SW480 (cell line): Measurements from ENCODE around the gene TRDN.
"Not testable (repeated sequence)": the region's sequence is repeated elsewhere in the genome, so short reads cannot be mapped to it uniquely, and the experiment has no call there.

Experiments used
- DNase-seq: peaks from one replicate; pipeline ENCODE4 v3.0.0-alpha.2; 2016; ENCODE audit warnings: low spot score

The TRDN gene

DNA sequence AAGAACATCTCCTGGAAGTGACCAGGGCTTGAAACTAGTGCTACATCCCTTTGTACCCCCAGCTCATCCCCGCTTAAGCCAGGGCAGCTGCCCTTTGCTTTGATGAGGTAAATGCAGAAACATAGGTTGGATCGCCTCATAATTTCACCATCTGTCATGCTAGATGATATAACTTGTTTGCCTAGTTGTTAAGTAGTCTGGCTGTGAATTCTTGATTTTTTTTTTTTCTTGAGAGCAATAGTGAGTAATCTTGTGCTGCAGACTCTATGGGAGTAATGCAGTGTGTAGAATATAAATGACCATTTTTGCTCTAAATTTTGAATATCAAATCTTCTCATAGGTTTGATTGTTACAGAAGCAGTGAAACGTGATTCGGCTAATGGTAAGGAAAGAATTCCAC, 4.1 kb downstream of the TRDN start:
- DNase-seq = no peak

DNA sequence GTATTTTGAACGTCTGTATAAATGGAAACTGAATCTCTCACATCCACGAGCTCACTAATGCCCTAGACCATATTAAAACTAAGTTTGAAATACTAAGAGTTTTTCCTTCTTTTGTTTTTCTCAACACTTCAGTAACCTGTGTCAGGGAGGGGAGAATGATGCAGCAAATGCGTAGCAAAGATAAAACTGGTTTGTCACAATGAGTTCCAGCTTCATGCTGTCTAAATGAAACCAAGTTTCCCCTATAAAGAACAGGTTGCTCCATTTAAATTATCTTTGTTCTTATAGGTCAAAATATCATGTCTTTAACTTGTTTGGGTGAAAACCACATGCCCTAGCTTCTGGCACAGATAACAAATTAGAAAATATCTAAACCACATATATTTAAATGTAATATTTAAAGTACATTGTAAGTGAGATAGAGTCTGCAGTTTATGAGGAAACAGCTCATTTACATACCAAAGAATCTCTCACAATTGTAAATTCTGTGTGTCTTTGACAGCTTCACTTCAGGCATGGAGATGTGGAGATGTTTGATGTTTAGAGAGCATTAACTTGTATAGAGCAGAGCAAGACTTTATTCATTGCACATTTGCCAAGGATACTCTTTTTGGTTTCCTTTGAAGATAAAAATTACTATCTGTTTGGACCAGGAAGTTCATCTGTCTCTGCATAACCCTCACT, 7.3 kb downstream of the TRDN start:
- DNase-seq = no peak

DNA sequence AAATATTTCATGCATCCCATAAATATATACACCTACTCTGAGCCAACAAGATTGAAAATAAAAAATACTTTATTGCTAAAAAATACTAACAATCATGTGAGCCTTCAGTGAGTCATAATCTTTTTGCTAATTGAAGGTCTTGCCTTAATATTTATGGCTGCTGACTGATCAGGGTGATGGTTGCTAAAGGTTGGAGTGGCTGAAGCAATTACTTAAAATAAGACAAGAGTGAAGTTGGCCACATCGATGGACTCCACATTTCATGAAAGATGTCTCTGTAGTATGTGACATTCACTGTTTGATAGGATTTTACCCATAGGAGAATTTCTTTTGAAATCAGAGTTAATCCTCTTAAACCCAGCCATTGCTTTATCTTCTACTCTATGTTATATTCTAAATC, 11.1 kb downstream of the TRDN start:
- no peak for DNase-seq

DNA sequence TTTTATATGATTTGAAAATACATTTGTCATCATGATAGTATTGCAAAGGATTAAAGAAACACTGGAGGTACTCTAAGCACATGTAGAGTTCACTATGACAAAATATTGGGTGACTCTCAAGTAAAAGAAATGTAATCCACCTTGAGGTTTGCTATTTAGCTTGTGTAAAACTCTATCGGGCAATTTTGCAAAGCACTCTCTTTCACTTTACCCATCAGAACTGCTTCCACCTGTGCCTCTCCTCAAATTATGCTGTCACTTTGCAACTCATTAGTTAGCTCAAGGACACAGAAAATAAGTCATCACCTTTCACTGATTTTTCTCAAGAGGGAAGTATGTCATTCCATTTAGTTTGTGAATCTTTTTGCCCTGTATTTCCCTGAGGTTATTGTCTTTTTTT, 14.0 kb downstream of the TRDN start:
- DNase-seq = no peak

DNA sequence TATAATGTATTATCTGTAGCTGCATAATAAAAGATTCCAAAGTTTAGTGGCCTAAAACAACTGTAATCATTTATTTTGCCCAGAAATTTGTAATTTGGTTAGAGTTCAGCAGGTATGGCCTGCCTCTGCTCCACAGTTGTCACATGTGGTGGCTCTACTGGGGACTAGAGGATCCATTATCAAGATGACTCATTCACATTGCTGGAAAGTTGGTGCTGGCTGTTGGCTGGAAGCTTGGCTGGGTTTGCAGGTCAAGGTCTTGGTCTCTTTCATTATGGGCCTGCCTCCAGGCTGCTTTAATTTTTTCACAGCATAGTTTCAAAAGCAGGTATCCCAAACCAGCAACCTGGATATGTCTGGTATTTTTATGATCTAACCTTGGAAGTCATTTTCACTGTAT, 17.6 kb downstream of the TRDN start:
- no peak for DNase-seq

DNA sequence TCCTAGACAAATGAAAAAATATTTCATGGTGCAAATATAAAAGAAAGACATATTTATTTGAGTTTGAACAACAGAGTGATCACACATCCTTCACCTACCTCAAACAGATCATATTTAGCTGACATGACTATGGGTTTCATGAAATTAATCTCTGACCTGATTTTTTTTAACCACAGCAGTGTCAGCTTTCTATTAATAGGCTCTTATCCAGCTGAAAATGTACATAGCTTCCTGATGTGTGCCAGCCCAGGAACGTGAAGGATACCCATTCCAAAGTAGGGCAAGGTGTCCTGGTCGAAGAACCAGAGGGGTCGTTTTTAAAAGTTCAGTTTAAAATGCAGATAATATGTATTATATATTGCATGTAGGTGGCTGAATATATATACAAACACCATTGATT, 19.8 kb downstream of the TRDN start:
- DNase-seq = no peak

DNA sequence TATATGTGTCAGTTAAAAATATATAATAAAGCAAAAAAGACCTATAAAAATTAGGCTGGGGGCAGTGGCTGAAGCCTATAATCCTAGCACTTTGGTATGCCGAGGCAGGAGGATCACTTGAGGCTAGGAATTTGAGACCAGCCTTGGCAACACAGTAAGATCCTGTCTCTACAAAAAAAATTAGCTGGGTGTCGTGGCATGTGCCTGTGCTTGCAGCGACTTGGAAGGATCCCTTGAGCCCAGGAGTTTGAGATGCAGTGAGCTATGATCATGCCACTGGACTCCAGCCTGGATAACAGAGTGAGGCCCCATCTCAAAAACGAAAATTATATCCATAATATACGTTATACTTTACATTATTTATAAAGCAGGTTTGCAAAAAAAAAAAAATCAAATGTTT, 20.7 kb downstream of the TRDN start:
- no peak for DNase-seq

DNA sequence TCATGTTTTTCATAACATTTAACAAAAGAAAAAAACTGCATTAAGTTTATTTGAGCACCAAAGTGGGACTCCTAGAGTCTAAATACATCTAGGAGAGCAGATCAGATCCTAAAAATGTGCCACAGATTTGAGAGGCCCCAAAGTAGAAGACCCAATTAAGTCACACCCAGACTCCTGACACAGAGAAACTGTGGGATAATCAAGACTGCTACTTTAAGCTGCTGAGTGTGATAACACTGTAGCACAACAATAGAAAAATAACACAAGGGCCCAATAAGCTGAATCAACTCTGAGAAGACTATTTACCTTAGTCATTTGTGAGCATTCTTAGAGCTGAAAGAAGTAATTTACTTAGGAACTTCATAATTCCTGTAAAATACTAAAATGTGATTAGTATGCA, 26.0 kb downstream of the TRDN start:
- no peak for DNase-seq

DNA sequence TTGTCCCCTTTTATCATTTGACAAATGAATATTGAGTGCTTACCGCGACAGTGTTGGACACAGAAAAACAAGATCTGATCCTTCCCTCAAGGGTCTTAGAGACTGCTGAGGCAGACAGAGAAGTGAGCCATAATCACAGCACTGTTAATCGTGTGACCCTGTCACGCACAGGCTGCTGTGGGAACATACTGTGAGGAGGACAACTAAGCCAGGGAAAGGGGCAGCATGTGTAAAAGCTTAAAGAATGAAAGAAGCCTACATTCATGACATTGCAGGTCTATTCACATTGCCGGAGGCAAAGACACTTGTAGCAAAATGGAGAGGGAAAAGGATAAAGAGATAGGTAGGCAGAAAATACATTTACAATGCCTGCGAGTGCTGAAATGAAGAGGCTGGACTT, 32.7 kb downstream of the TRDN start:
- no peak for DNase-seq

DNA sequence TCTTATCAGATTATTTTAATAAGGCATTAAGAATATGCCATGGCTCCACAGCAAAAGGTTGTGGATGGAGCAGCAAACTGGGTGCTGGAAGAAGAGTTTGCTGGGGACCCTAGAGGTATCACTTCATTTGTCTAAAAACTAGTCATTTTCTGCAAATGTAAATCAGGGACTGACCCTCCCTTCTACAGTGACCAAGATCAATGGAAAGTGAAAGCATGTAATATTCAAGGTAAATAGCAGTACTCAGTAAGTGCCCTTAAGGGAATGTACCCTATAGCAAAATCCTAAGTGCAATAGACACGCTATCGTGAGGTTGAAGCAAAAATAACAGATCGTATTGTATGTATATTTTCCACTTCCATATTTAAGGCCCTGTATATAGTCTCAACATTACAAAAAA, 38.7 kb downstream of the TRDN start:
- DNase-seq = no peak

DNA sequence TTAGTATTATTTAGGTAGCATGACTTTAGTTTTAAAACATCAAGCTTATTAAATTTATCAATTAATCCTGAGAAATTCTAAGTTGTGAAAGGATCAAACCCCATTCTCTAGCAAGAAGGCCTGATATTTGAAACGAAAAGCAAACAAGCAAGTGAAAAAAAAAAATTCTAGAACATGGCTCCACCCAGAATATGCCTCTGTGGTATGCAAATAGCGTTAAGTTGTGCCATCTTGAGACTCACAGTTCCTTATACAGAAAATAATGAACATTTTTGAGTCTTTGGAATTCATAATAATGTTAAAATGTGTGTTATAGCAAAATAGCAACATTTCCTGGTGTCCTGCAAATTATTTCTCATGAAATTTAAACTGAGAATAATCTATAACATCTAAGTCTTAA, 42.0 kb downstream of the TRDN start:
- DNase-seq = no peak

DNA sequence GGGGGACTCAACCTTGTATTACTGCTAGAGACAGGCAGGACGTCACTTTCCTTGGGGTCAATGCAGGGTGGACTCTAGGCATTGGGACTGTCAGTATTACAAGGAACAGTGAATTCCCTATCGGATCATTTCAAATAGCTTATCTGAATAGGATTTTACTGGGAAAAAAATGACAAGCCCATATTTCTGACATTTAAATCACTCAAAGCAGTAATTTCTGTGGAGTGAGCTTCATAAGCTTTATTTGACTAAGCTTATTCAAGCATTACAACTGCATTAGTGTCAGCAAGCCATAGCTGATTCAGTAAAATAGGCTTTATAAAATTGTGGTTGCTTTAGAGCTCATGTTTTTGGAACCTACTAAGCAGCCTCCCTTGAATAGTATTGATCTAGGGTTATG, 44.3 kb downstream of the TRDN start:
- DNase-seq = no peak

DNA sequence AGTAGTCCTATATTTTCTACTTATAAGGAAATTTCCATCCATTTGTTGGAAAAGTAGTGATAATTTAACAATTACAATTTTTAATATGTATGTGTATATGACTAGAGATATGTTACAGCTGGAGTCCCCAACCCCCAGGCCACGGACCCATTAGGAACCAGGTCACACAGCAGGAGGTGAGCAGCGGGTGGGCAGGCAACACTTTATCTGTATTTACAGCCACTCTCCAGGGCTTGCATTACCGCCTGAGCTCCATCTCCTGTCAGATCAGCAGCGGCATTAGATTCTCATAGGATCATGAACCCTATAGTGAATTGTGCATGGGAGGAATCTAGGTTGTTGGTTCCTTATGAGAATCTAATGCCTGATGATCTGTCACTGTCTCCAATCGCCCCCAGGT, 46.8 kb downstream of the TRDN start:
- no peak for DNase-seq

DNA sequence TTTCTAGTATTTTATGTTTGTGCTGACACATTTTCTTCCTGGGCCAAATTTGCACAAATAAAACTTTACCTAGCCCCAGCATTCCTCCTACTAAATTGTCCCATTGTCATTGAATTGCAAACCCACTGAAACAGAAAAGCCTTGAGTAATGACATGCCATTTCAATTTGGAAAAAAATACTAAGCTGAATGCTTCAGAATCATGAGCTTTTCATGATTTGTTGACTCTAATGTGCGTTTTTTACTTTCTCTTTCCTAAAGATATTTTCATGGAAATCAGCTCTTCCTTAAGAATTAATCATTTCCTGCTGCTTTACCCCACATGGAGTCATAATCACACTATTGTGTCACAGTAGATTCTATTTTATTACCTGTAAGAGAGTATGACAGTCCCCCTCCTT, 47.4 kb downstream of the TRDN start:
- DNase-seq = no peak

DNA sequence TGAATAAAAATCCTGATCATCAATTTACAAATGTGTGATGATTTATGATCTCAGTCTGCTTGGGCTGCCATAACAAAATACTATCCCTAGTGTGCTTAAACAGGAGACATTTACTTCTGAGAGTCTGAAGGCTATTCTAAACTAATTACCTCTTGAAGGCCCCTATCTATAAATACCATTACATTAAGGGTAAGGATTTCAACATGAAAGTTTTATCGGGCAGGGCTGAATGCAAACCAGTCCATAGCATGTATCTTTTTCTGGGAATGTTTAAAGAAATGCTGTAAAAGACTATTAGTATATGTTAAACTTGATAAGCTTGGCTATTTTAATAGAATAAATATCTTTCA, 48.2 kb downstream of the TRDN start:
- no peak for DNase-seq

DNA sequence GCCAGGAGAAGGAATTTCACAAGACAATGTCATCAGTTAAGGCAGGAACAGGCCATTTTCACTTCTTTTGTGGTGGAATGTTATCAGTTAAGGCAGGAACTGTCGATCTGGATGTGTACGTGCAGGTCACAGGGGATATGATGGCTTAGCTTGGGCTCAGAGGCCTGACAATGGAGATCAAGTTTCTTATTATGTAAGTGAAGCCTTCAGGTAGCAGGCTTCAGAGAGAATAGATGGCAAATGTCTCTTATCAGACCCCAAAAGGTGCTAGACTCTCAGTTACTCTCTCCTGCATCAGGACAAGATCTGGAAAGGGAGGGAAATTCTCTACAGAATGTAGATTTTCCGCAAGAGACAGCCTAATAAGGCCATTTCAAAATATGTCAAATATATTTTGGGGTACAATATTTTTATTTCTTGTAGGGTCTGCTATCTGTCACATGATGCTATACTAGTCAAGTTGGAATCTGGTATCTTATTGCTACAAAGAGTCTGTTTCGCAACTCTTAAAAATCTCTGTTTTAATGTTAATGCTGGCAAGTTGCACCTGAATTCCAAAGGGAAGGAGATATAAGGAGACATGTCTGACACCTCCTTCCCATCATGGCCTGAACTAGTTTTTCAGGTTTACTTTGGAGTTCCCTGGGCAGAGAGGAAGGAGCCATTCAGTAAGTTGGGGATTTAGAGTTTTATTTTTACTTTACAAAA, 48.8 kb downstream of the TRDN start:
- DNase-seq = no peak

DNA sequence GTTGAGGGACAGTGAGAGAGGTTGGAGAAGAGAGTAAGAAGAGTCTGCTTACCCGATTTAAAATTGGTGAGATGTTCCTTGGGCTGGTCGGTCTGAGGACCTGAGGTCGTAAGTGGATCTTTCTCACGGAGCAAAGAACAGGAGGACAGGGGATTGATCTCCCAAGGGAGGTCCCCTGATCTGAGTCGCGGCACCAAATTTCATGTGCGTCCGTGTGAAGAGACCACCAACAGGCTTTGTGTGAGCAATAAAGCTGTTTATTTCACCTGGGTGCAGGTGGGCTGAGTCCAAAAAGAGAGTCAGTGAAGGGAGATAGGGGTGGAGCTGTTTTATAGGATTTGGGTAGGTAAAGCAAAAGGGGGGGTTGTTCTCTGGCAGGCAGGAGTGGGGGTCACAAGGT, 49.3 kb downstream of the TRDN start:
- not testable (repeated sequence) for DNase-seq

DNA sequence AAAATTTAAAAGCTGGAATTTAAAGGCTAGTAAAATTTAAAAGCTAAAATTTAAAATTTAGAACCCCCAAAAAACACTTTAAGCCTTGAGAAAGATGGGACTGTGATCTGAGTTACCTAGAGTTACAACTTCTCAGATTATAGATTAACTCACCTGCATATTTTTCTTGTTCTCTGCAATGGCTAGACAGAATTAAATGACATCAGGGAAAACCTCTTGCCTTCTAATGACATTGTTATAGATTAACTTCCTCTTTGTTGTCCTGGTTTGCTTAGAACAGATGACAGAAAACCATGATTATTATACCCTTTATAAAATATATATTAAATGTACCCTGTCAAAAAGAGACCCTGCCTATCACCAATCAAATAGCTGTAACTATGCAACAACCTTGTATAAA, 56.4 kb downstream of the TRDN start:
- DNase-seq = no peak

DNA sequence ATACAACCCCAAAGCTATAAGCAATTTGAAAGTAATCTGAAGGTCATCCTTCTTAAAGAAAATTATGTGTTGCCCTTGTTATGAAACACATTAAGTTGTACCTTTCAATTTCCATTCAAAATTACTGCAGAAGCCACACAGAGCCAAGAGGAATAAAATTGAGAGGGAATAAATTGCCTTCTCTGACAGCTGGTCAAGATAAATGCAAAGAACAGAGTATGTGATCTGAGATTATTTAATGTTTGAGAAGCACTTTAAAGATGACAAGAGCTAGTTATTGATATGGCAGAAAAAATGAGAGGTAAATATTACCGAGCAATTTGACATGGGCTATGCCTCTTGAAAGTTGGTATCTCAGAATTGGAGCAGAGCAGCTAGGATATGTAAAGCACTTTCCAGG, 61.6 kb downstream of the TRDN start:
- no peak for DNase-seq

DNA sequence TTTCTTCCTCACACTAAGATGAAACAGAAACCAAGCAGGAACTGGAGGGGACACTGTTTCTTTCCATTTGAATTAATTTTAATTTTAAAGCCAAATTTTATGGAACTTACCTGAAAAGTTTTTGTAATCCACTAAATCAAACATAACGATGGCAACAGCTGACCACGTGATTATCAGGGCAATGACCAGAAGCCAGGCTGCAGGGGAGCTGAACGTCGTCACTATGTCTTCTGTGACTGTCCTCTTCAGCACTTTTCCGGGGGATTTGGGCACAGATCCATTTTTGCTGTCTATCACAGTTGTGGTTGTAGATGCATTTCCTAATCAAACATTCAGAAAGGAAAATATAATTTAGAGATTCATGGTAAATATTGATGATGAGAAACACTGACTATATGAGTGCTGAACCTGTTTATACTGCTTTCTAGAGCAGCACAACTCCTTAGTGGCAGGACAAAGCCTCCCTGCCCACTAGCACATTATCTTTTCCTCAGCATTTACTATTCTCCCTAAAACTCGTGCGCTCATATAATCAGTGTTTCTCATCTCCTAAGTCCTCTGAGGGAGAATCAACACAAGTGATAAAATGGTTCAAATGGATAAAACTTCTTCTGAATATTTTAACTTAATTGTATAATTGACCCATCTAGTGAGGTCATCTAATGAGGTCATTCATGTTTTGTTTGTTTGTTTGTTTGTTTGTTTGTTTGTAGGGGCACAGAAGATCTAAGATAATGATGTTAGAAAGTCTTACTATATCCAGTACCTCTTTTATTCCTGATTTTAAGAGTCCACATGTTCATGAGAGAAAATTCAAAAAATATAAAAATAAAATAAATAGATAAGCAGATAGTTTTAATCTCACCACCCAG, 65.7 kb downstream of the TRDN start:
- DNase-seq = no peak

DNA sequence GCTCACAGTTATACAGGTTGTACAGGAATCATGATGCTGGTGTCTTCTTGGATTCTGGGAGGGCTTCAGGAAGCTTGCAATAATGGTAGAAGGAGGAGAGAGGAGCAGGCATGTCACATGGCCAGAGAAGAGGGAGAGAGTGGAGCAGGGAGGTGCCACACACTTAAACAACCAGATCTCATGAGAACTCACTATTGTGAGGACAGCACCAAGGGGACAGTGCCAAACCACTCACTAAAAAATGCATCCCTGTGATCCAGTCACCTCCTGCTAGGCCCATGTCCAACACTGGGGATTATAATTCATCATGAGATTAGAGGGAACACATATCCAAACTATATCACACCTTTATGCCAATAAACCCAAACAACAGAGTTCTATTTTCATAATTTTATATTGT, 67.2 kb downstream of the TRDN start:
- no peak for DNase-seq

DNA sequence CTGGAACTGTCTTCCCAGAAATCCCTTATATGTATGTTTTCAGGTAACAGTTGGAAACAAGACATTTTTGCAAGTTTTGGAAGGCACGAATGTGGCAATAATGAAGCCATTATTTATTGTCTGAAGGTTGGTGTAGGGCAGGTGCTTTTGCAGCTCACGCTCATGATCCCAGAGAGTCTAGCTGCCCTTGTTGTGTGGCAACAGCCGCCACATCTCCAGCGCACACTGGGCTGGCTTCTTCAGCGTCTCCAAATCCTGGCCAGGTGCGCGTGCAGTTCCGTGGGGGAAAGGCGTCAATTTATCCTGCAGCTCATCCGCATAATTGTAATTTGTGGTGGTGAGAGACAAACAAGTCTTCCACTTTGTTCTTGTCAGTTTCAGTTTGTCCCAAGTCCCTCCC, 71.2 kb downstream of the TRDN start:
- no peak for DNase-seq

DNA sequence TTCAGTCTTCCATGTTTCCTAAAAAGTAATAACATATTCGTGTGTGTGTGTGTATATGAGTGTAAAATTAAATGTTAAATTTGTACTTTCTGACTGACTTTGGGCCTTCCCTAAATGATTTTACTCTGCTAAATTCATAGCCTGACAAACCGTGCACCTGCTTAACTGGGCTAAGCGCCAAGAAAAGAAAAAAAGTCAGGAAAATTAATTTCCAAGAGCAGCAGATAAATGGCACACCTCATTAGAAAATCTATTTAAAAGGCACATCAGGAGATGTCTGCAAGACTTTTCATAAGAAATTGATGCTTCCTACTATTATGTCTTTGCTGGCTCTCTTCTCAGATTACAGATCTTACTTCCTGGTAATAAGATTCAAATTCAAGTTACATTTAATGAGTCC, 72.4 kb downstream of the TRDN start:
- no peak for DNase-seq
